Measurements from ENCODE around the gene SMYD3. TPM values are rescaled to one million over a fixed set of nuclear protein-coding genes. Genes with fewer than 3 reads are reported as not detected.

The SMYD3 gene
- total and polyA plus RNA-seq, 10 donors: 12.5 to 33.1 (median 21.0) TPM

- Histone ChIP-seq H3K36me3 (no peaks in the 10 kb centered on the region), H3K27ac (no peak overlapping the region), H3K4me1 (peaks cover 0 to 5% (median 2%) of the 10 kb centered on the region in 6 donors), H3K27me3 (replicated peaks in 1 of 7) (no peaks in the 10 kb centered on the region), H3K9me3 (peaks cover 0 to 13% (median 0%) of the 10 kb centered on the region in 8 donors), H3K4me3 (no peak overlapping the region)
- intact Hi-C loops (cut with DNase I; ENCODE audit: low total_unique reads): no loop called here
- 86 to 92% (median 88%) methylated on average over 6 of the region's 6 CpGs for WGBS, 5 donors
- TF ChIP-seq POLR2AphosphoS5 (IDR thresholded peaks at IDR 0.05): no peak
- TF ChIP-seq POLR2A (IDR thresholded peaks at IDR 0.05): no peak
- TF ChIP-seq CTCF (IDR thresholded peaks at IDR 0.05 in 8 of 11, conservative IDR thresholded peaks at IDR 0.05 in 3 of 11): no peak
- DNase-seq: no peak
These were observed 398.7 kb downstream of the SMYD3 start for GRCh38 chr1:246108278-246108925.

GRCh38 chr1:246107516-246108277 lies 399.4 kb downstream of the SMYD3 start:
- TF ChIP-seq POLR2A (IDR thresholded peaks at IDR 0.05): no peak
- TF ChIP-seq CTCF (IDR thresholded peaks at IDR 0.05 in 8 of 11, conservative IDR thresholded peaks at IDR 0.05 in 3 of 11): no peak
- no peak for TF ChIP-seq POLR2AphosphoS5 (IDR thresholded peaks at IDR 0.05)
- intact Hi-C loops (cut with DNase I; ENCODE audit: low total_unique reads): no loop called here
- H3K27ac ChIP-seq: no peak overlapping the region
- peaks cover 0 to 13% (median 0%) of the 10 kb centered on the region in 8 donors for H3K9me3 ChIP-seq
- whole genome bisulfite sequencing, 5 donors: 39 to 80% (median 61%) methylated on average over 4 of the region's 4 CpGs
- no peak overlapping the region for H3K4me3 ChIP-seq
- no peaks in the 10 kb centered on the region for H3K27me3 ChIP-seq (replicated peaks in 1 of 7)
- no peaks in the 10 kb centered on the region for H3K36me3 ChIP-seq
- H3K4me1 ChIP-seq: no peaks in the 10 kb centered on the region
- no peak for DNase-seq

GRCh38 chr1:246106342-246106763 lies 400.7 kb downstream of the SMYD3 start:
- Histone ChIP-seq H3K27me3 (replicated peaks in 1 of 7) (no peaks in the 10 kb centered on the region), H3K36me3 (no peaks in the 10 kb centered on the region), H3K27ac (no peak overlapping the region), H3K4me1 (no peaks in the 10 kb centered on the region), H3K9me3 (peaks cover 0 to 12% (median 0%) of the 10 kb centered on the region in 8 donors), H3K4me3 (no peak overlapping the region)
- DNase-seq: no peak
- no peak for TF ChIP-seq POLR2AphosphoS5 (IDR thresholded peaks at IDR 0.05)
- no peak for TF ChIP-seq CTCF (IDR thresholded peaks at IDR 0.05 in 8 of 11, conservative IDR thresholded peaks at IDR 0.05 in 3 of 11)
- no peak for TF ChIP-seq POLR2A (IDR thresholded peaks at IDR 0.05)
- intact Hi-C loops (cut with DNase I; ENCODE audit: low total_unique reads): no loop called here
- 21 to 44% (median 39%) methylated on average over 5 of the region's 5 CpGs for WGBS, 5 donors

- intact Hi-C loops (cut with DNase I; ENCODE audit: low total_unique reads): no loop called here
- no peak for TF ChIP-seq POLR2A (IDR thresholded peaks at IDR 0.05)
- TF ChIP-seq CTCF (IDR thresholded peaks at IDR 0.05 in 8 of 11, conservative IDR thresholded peaks at IDR 0.05 in 3 of 11): no peak
- 71 to 91% (median 84%) methylated on average over 5 of the region's 5 CpGs for WGBS, 5 donors
- H3K4me1 ChIP-seq: no peaks in the 10 kb centered on the region
- H3K27ac ChIP-seq: no peak overlapping the region
- no peak for DNase-seq
- H3K36me3 ChIP-seq: no peaks in the 10 kb centered on the region
- no peaks in the 10 kb centered on the region for H3K27me3 ChIP-seq (replicated peaks in 1 of 7)
- no peaks in the 10 kb centered on the region for H3K9me3 ChIP-seq
- no peak overlapping the region for H3K4me3 ChIP-seq
These were observed 402.2 kb downstream of the SMYD3 start for GRCh38 chr1:246104927-246105326.

All from spleen (tissue), 11 donors.